ENCODE measurements around the gene CDC42EP5.

- TF ChIP-seq CTCF (conservative IDR thresholded peaks at IDR 0.05; ENCODE audit: low read length) (no peak), EZH2phosphoT487 (IDR thresholded peaks at IDR 0.05; ENCODE audit: borderline replicate concordance, low read depth, low read length) (no peak)
Observed at GRCh38 chr19:54489341-54489740, 16.2 kb upstream of the CDC42EP5 start.

All from OCI-LY7 (cell line).